NCI-H748 (cell line): ENCODE results near the gene MDGA2.
A peak's percentile ranks its signal among the peaks of the same experiment; 100 is the strongest.

Experiments
- DNase-seq: peaks from one replicate; lab custom pipeline; 2025; ENCODE audit not compliant: unreplicated experiment; lab: John Stamatoyannopoulos, UW

MDGA2 gene

GRCh38 chr14:47153746-47154145, 521.7 kb downstream of the MDGA2 start:
- no peak for DNase-seq

- no peak for DNase-seq
Observed at GRCh38 chr14:47150267-47150666, 525.1 kb downstream of the MDGA2 start.

GRCh38 chr14:47149326-47149725, 526.1 kb downstream of the MDGA2 start:
- DNase-seq = no peak

- no peak for DNase-seq
Observed at GRCh38 chr14:47148686-47149085, 526.7 kb downstream of the MDGA2 start.

- DNase-seq = no peak
Observed at GRCh38 chr14:47120645-47121044, 554.8 kb downstream of the MDGA2 start.

- DNase-seq = no peak
Observed at GRCh38 chr14:47103771-47104170, 571.6 kb downstream of the MDGA2 start.

GRCh38 chr14:47102472-47102871, 572.9 kb downstream of the MDGA2 start:
- DNase-seq = no peak

- DNase-seq = no peak
Observed at GRCh38 chr14:47085678-47086077, 589.7 kb downstream of the MDGA2 start.

- no peak for DNase-seq
Observed at GRCh38 chr14:47065326-47065725, 610.1 kb downstream of the MDGA2 start.

GRCh38 chr14:47060050-47060449, 615.4 kb downstream of the MDGA2 start:
- DNase-seq = no peak

GRCh38 chr14:47057364-47057763, 618.0 kb downstream of the MDGA2 start:
- DNase-seq = no peak

- DNase-seq = peak; percentile 24
Observed at GRCh38 chr14:47044841-47045240, 630.6 kb downstream of the MDGA2 start.

GRCh38 chr14:47040550-47040949, 634.9 kb downstream of the MDGA2 start:
- DNase-seq = peak; percentile 3

- DNase-seq = no peak
Observed at GRCh38 chr14:47039336-47039735, 636.1 kb downstream of the MDGA2 start.

- DNase-seq = no peak
Observed at GRCh38 chr14:47022721-47023120, 652.7 kb downstream of the MDGA2 start.

GRCh38 chr14:47020500-47020899, 654.9 kb downstream of the MDGA2 start:
- DNase-seq = no peak

GRCh38 chr14:47012533-47013280, 662.7 kb downstream of the MDGA2 start:
- DNase-seq = no peak

- no peak for DNase-seq
Observed at GRCh38 chr14:47009615-47010014, 665.8 kb downstream of the MDGA2 start.

GRCh38 chr14:47008732-47009131, 666.7 kb downstream of the MDGA2 start:
- no peak for DNase-seq

GRCh38 chr14:46999661-47000060, 675.7 kb downstream of the MDGA2 start:
- no peak for DNase-seq

GRCh38 chr14:46989566-46989965, 685.8 kb downstream of the MDGA2 start:
- DNase-seq = no peak

GRCh38 chr14:46988312-46988711, 687.1 kb downstream of the MDGA2 start:
- no peak for DNase-seq
